KMS-11 (cell line): ENCODE measurements around the gene DAB2.

ENCODE experiments used
- H2AFZ ChIP-seq: fragments of 200-600 bp; sonication (generic); 2 replicates; pipeline ENCODE4 v1.6.1; 2016; ENCODE audit warnings: antibody characterized with exemption, mixed run types, low read depth
- H3K27ac ChIP-seq: fragments of 200-600 bp; sonication (generic); 2 replicates; pipeline ENCODE4 v1.6.1; 2016; ENCODE audit warnings: mild to moderate bottlenecking, mixed run types
- H3K27me3 ChIP-seq: fragments of 200-600 bp; sonication (generic); 2 replicates; pipeline ENCODE4 v1.6.1; 2017; ENCODE audit warnings: mild to moderate bottlenecking, low read depth, mixed run types, moderate library complexity; ENCODE audit not compliant: insufficient read depth
- H3K36me3 ChIP-seq: fragments of 200-600 bp; sonication (generic); 2 replicates; pipeline ENCODE4 v1.6.1; 2017; ENCODE audit warnings: mild to moderate bottlenecking, mixed run types; ENCODE audit not compliant: insufficient read depth
- H3K4me1 ChIP-seq: fragments of 200-600 bp; sonication (generic); 2 replicates; pipeline ENCODE4 v1.6.1; 2016; ENCODE audit warnings: mild to moderate bottlenecking, low read depth, mixed run types; ENCODE audit not compliant: poor library complexity, severe bottlenecking
- H3K4me2 ChIP-seq: fragments of 200-600 bp; sonication (generic); 2 replicates; pipeline ENCODE4 v1.7.0; 2016; ENCODE audit warnings: mild to moderate bottlenecking, mixed run types
- H3K4me3 ChIP-seq: fragments of 200-600 bp; sonication (generic); IDR thresholded peaks from 2 replicates; pipeline ENCODE4 v1.6.1; 2017; ENCODE audit warnings: low read depth, low read length, mixed read lengths; ENCODE audit not compliant: insufficient read depth
- H3K79me2 ChIP-seq: fragments of 200-600 bp; sonication (generic); 2 replicates; pipeline ENCODE4 v1.6.1; 2016; ENCODE audit warnings: low read depth, mixed run types; ENCODE audit not compliant: insufficient read depth
- H3K9ac ChIP-seq: fragments of 200-600 bp; sonication (generic); 2 replicates; pipeline ENCODE4 v1.6.1; 2016; ENCODE audit warnings: mild to moderate bottlenecking, mixed run types
- H4K20me1 ChIP-seq: fragments of 200-600 bp; sonication (generic); 2 replicates; pipeline ENCODE4 v1.6.1; 2016; ENCODE audit warnings: mild to moderate bottlenecking, mixed run types; ENCODE audit not compliant: insufficient read depth
- CTCF ChIP-seq: fragments of 200-600 bp; sonication (generic); conservative IDR thresholded peaks from 2 replicates; pipeline ENCODE4 v1.6.1; 2017; ENCODE audit warnings: low read depth, mild to moderate bottlenecking, antibody characterized with exemption, low read length, moderate library complexity, mixed read lengths

Gene DAB2

GRCh38 chr5:39364367-39364766 is 60.4 kb downstream of the DAB2 start, which contains the start of gene C9:
Gene C9, minus strand, starts transcription at chr5:39364495. Its CDS starts 31 bp downstream, at chr5:39364464.
- no peak for TF ChIP-seq CTCF
- no peaks in the 10 kb centered on the region for H3K36me3 ChIP-seq

GRCh38 chr5:39363217-39363616 is 61.6 kb downstream of the DAB2 start:
- Histone ChIP-seq H3K79me2 (no peaks in the 10 kb centered on the region), H3K4me1 (no peaks in the 10 kb centered on the region), H4K20me1 (no peaks in the 10 kb centered on the region), H3K27me3 (no peaks in the 10 kb centered on the region), H3K4me3 (no peak overlapping the region), H3K36me3 (no peaks in the 10 kb centered on the region), H3K4me2 (no peak overlapping the region), H2AFZ (no peak overlapping the region), H3K27ac (no peak overlapping the region), H3K9ac (no peak overlapping the region)
- no peak for TF ChIP-seq CTCF

More at GRCh38 chr5:39364367-39364766, 60.4 kb downstream of the DAB2 start, which contains the start of gene C9:
- no peaks in the 10 kb centered on the region for H3K79me2 ChIP-seq
- H4K20me1 ChIP-seq, result no peaks in the 10 kb centered on the region
- H2AFZ ChIP-seq, result no peak within 1 kb of the TSS
- H3K27ac ChIP-seq, result no peak within 1 kb of the TSS
- H3K4me2 ChIP-seq, result no peak within 1 kb of the TSS
- H3K27me3 ChIP-seq, result peaks cover 3% of the 10 kb centered on the region; the same call in 1 of the 2 replicates
- H3K4me1 ChIP-seq, result no peaks in the 10 kb centered on the region
- H3K9ac ChIP-seq, result no peak within 1 kb of the TSS
- H3K4me3 ChIP-seq, result no peak within 1 kb of the TSS

GRCh38 chr5:39362646-39363045 is 62.1 kb downstream of the DAB2 start:
- no peak overlapping the region for H2AFZ ChIP-seq
- no peaks in the 10 kb centered on the region for H3K27me3 ChIP-seq

GRCh38 chr5:39361306-39361705 is 63.5 kb downstream of the DAB2 start:
- Histone ChIP-seq H3K4me3 (no peak overlapping the region), H3K27me3 (no peaks in the 10 kb centered on the region), H4K20me1 (no peaks in the 10 kb centered on the region), H3K4me2 (no peak overlapping the region), H2AFZ (no peak overlapping the region), H3K27ac (no peak overlapping the region), H3K4me1 (no peaks in the 10 kb centered on the region), H3K36me3 (no peaks in the 10 kb centered on the region), H3K79me2 (no peaks in the 10 kb centered on the region), H3K9ac (no peak overlapping the region)
- no peak for TF ChIP-seq CTCF

More at GRCh38 chr5:39362646-39363045, 62.1 kb downstream of the DAB2 start:
- Histone ChIP-seq H3K79me2 (no peaks in the 10 kb centered on the region), H3K4me3 (no peak overlapping the region), H3K27ac (no peak overlapping the region), H3K36me3 (no peaks in the 10 kb centered on the region), H3K4me1 (no peaks in the 10 kb centered on the region), H4K20me1 (no peaks in the 10 kb centered on the region), H3K4me2 (no peak overlapping the region), H3K9ac (no peak overlapping the region)
- TF ChIP-seq CTCF, result no peak
